Colonic mucosa (tissue), 4 donors: ENCODE measurements around the gene STK39. TPM values are rescaled to one million over a fixed set of nuclear protein-coding genes. Genes with fewer than 3 reads are reported as not detected.

Experiments
- DNase-seq: peaks from one replicate; pipeline ENCODE4 v3.0.0-alpha.2; 2020
- H3K27ac ChIP-seq: fragments of 200-600 bp; one replicate; pipeline ENCODE4 v1.8.0; 2021
- H3K27me3 ChIP-seq: fragments of 200-600 bp; one replicate; pipeline ENCODE4 v1.8.0; 2021
- H3K36me3 ChIP-seq: fragments of 200-600 bp; one replicate; pipeline ENCODE4 v1.8.0; 2021
- H3K4me1 ChIP-seq: fragments of 200-600 bp; one replicate; pipeline ENCODE4 v1.8.0; 2021; ENCODE audit warnings: mild to moderate bottlenecking
- H3K4me3 ChIP-seq: fragments of 200-600 bp; one replicate; pipeline ENCODE4 v1.8.0; 2021
- H3K9ac ChIP-seq, 2 donors: one replicate each; pipeline ENCODE4 v1.7.0; 2013; ENCODE audit warnings: control low read depth in 2 of 2, low read depth in 2 of 2, low read length in 2 of 2
- H3K9me3 ChIP-seq: fragments of 200-600 bp; one replicate; pipeline ENCODE4 v1.8.0; 2021
- CTCF ChIP-seq: fragments of 200-600 bp; IDR thresholded peaks from one replicate; pipeline ENCODE4 v1.8.0; 2022; ENCODE audit warnings: antibody characterized with exemption, mild to moderate bottlenecking
- intact Hi-C: fragments of 100-400 bp; cut with DNase I; formaldehyde crosslinking; loops from one replicate; pipeline ENCODE4 v1.14.1; 2022
- total RNA-seq, 2 donors: library from RNA; stranded (reverse); fragmentation: NEBNext Ultra II Directional in 1 of 2; extraction: Animal tissue kit (Norgen Biotek cat#: 25700) in 1 of 2; gene quantifications; one replicate each; pipeline ENCODE4 v1.2.1, GENCODE V29; 2021
- donor health status: healthy.
- donor health status: DM: no; HTN: no; CAD: no.
- donor health status: DM: no; HTN: no; CAD: no.

The STK39 gene
- total RNA-seq, 2 donors from 2014 or later = 35.9 to 41.2 TPM

GRCh38 chr2:168062936-168063335 is 184.5 kb downstream of the STK39 start:
- intact Hi-C loops = no loop called here
- no peak overlapping the region for H3K9ac ChIP-seq
- H3K36me3 ChIP-seq = no peaks in the 10 kb centered on the region
- no peaks in the 10 kb centered on the region for H3K27me3 ChIP-seq
- H3K9me3 ChIP-seq = no peaks in the 10 kb centered on the region
- no peak overlapping the region for H3K4me3 ChIP-seq
- H3K4me1 ChIP-seq = no peaks in the 10 kb centered on the region
- DNase-seq = no peak
- H3K27ac ChIP-seq = no peak overlapping the region
- TF ChIP-seq CTCF = no peak

- DNase-seq = no peak
- no peak overlapping the region for H3K4me3 ChIP-seq
- H3K36me3 ChIP-seq = no peaks in the 10 kb centered on the region
- TF ChIP-seq CTCF = no peak
- intact Hi-C loops = no loop called here
- no peak overlapping the region for H3K9ac ChIP-seq
- H3K4me1 ChIP-seq = no peaks in the 10 kb centered on the region
- H3K27ac ChIP-seq = no peak overlapping the region
- no peaks in the 10 kb centered on the region for H3K27me3 ChIP-seq
- no peaks in the 10 kb centered on the region for H3K9me3 ChIP-seq
Observed at GRCh38 chr2:168062054-168062453, 185.3 kb downstream of the STK39 start.

- Histone ChIP-seq H3K36me3 (no peaks in the 10 kb centered on the region), H3K4me1 (no peaks in the 10 kb centered on the region), H3K27me3 (no peaks in the 10 kb centered on the region), H3K4me3 (no peak overlapping the region), H3K9ac (no peak overlapping the region), H3K27ac (no peak overlapping the region), H3K9me3 (no peaks in the 10 kb centered on the region)
- intact Hi-C loops = no loop called here
- TF ChIP-seq CTCF = no peak
- no peak for DNase-seq
Observed at GRCh38 chr2:168060986-168061750, 186.2 kb downstream of the STK39 start.

GRCh38 chr2:168059758-168060157 is 187.6 kb downstream of the STK39 start:
- Histone ChIP-seq H3K9me3 (no peaks in the 10 kb centered on the region), H3K27me3 (no peaks in the 10 kb centered on the region), H3K4me1 (no peaks in the 10 kb centered on the region), H3K4me3 (no peak overlapping the region), H3K36me3 (no peaks in the 10 kb centered on the region), H3K9ac (no peak overlapping the region), H3K27ac (no peak overlapping the region)
- TF ChIP-seq CTCF = no peak
- intact Hi-C loops = no loop called here
- no peak for DNase-seq

GRCh38 chr2:168058675-168059074 is 188.7 kb downstream of the STK39 start:
- Histone ChIP-seq H3K4me3 (no peak overlapping the region), H3K27ac (no peak overlapping the region), H3K36me3 (no peaks in the 10 kb centered on the region), H3K9me3 (no peaks in the 10 kb centered on the region), H3K4me1 (no peaks in the 10 kb centered on the region), H3K9ac (no peak overlapping the region), H3K27me3 (no peaks in the 10 kb centered on the region)
- intact Hi-C loops = no loop called here
- TF ChIP-seq CTCF = no peak
- no peak for DNase-seq
